Natural killer cell (primary cell): ENCODE measurements around the gene ZBTB40. TPM values are rescaled to one million over a fixed set of nuclear protein-coding genes. Genes with fewer than 3 reads are reported as not detected.

Experiments used
- ATAC-seq, 3 donors: fragments of 150-1000 bp in 2 of 3; fragments of 200-7000 bp in 1 of 3; cut with Tn5 transposase; 1 replicate in 1 of 3; 2 replicates in 2 of 3; pipeline ENCODE4 v1.10.0; 2021; ENCODE audit warnings: mild to moderate bottlenecking in 2 of 3, moderate library complexity in 2 of 3
- DNase-seq, 2 donors: peaks; one replicate each; pipeline versions ENCODE4 v3.0.0 to v3.0.0-alpha.2; 2013 to 2021; ENCODE audit warnings: mixed read lengths in 1 of 2
- H3K27ac ChIP-seq: one replicate; pipeline ENCODE4 v1.5.1; 2013; ENCODE audit warnings: mild to moderate bottlenecking, low read length
- H3K27me3 ChIP-seq: one replicate; pipeline ENCODE4 v1.6.1; 2013; ENCODE audit warnings: low read length; ENCODE audit not compliant: control insufficient read depth, insufficient read depth
- H3K36me3 ChIP-seq: one replicate; pipeline ENCODE4 v1.6.1; 2013; ENCODE audit warnings: low read length; ENCODE audit not compliant: control insufficient read depth, insufficient read depth
- H3K4me1 ChIP-seq: one replicate; pipeline ENCODE4 v1.6.1; 2013; ENCODE audit warnings: low read length; ENCODE audit not compliant: control insufficient read depth, insufficient read depth
- H3K4me3 ChIP-seq: one replicate; pipeline ENCODE4 v1.5.1; 2013; ENCODE audit warnings: low read length
- H3K9me3 ChIP-seq: one replicate; pipeline ENCODE4 v1.6.1; 2013; ENCODE audit warnings: low read length; ENCODE audit not compliant: control insufficient read depth, insufficient read depth
- H3K27ac Mint-ChIP-seq, 2 donors: one replicate each; pipeline ENCODE4 v1.8.0; 2022; ENCODE audit warnings: mild to moderate bottlenecking in 2 of 2, mixed read lengths in 2 of 2, moderate library complexity in 1 of 2
- H3K27me3 Mint-ChIP-seq, 2 donors: one replicate each; pipeline ENCODE4 v1.8.0; 2022; ENCODE audit warnings: low read depth in 2 of 2, mixed read lengths in 2 of 2
- H3K36me3 Mint-ChIP-seq: one replicate; pipeline ENCODE4 v1.8.0; 2022; ENCODE audit warnings: mixed read lengths
- H3K4me1 Mint-ChIP-seq, 2 donors: one replicate each; pipeline ENCODE4 v1.8.0; 2022; ENCODE audit warnings: mixed read lengths in 2 of 2
- H3K4me3 Mint-ChIP-seq: one replicate; pipeline ENCODE4 v1.8.0; 2022; ENCODE audit warnings: mild to moderate bottlenecking, moderate library complexity, mixed read lengths
- H3K9me3 Mint-ChIP-seq, 2 donors: one replicate each; pipeline ENCODE4 v1.8.0; 2022; ENCODE audit warnings: mixed read lengths in 2 of 2
- WGBS: methylation state at CpG from one replicate; pipeline ENCODE4 v1.1.7; 2013; ENCODE audit warnings: missing lambda C conversion rate; ENCODE audit not compliant: insufficient coverage; 5-methylcytosine and 5-hydroxymethylcytosine counted together
- intact Hi-C: fragments of 100-400 bp; cut with micrococcal nuclease; formaldehyde crosslinking; loops from one replicate; pipeline ENCODE4 v1.14.2; 2022
- total RNA-seq, 4 donors: library from RNA; stranded (reverse); fragments of 120-200 nt in 1 of 4; gene quantifications; one replicate each; pipeline versions ENCODE4 v1.2.3 to v1.2.4, GENCODE V29; 2013 to 2022
- TF ChIP-seq, protein P1 (sequence below): fragments of 200-600 bp; IDR thresholded peaks from one replicate; pipeline ENCODE4 v1.8.0; 2022; ENCODE audit warnings: antibody characterized with exemption

ZBTB40 gene
- total RNA-seq, 3 donors from 2014 or later (not counting 1 experiment from before 2014, with no cell fraction given): 32.9 to 37.6 (median 36.7) TPM

GRCh38 chr1:22410928-22411495, 40.6 kb upstream of the ZBTB40 start:
- H3K4me1 Mint-ChIP-seq: no peaks in the 10 kb centered on the region
- Histone ChIP-seq H3K27ac (no peak overlapping the region), H3K36me3 (no peaks in the 10 kb centered on the region), H3K9me3 (no peaks in the 10 kb centered on the region), H3K4me3 (no peak overlapping the region), H3K4me1 (no peaks in the 10 kb centered on the region), H3K27me3 (no peaks in the 10 kb centered on the region)
- H3K36me3 Mint-ChIP-seq: no peaks in the 10 kb centered on the region
- ATAC-seq: no peak
- no peak overlapping the region for H3K4me3 Mint-ChIP-seq
- TF ChIP-seq, protein P1, sequence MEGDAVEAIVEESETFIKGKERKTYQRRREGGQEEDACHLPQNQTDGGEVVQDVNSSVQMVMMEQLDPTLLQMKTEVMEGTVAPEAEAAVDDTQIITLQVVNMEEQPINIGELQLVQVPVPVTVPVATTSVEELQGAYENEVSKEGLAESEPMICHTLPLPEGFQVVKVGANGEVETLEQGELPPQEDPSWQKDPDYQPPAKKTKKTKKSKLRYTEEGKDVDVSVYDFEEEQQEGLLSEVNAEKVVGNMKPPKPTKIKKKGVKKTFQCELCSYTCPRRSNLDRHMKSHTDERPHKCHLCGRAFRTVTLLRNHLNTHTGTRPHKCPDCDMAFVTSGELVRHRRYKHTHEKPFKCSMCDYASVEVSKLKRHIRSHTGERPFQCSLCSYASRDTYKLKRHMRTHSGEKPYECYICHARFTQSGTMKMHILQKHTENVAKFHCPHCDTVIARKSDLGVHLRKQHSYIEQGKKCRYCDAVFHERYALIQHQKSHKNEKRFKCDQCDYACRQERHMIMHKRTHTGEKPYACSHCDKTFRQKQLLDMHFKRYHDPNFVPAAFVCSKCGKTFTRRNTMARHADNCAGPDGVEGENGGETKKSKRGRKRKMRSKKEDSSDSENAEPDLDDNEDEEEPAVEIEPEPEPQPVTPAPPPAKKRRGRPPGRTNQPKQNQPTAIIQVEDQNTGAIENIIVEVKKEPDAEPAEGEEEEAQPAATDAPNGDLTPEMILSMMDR: no peak
- H3K27ac Mint-ChIP-seq: no peak overlapping the region
- DNase-seq: no peak
- H3K27me3 Mint-ChIP-seq: peaks cover 8 to 10% of the 10 kb centered on the region in 2 donors
- intact Hi-C loops: loop anchor here (10.0 kb wide), 1 partner anchor 306 kb away; no protein-coding TSS in a partner anchor
- 93% methylated on average over 10 of the region's 10 CpGs for WGBS
- H3K9me3 Mint-ChIP-seq: no peaks in the 10 kb centered on the region

DNA sequence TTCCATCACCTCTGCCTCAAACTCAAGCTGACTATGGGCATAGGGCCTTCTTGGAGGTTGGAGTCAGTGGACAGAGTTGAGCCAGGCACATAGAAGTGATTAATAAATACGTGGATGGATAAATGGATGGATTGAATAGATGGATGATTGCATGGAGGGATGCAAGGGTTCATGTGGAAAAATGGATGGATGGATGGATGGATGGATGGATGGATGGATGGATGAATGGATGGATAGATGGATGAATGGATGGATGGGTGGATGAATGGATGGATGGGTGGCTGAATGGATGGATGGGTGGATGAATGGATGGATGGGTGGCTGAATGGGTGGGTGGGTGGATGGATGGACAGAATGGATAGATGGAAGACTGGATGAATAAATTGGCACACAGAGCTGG, 40.1 kb upstream of the ZBTB40 start:
- TF ChIP-seq, protein P1: no peak
- no peak overlapping the region for H3K4me3 Mint-ChIP-seq
- DNase-seq: no peak
- WGBS: 89% methylated on average over 1 of the region's 1 CpG
- no peak overlapping the region for H3K27ac Mint-ChIP-seq
- Histone ChIP-seq H3K27ac (no peak overlapping the region), H3K27me3 (no peaks in the 10 kb centered on the region), H3K9me3 (no peaks in the 10 kb centered on the region), H3K4me3 (no peak overlapping the region), H3K36me3 (no peaks in the 10 kb centered on the region), H3K4me1 (no peaks in the 10 kb centered on the region)
- H3K27me3 Mint-ChIP-seq: peaks cover 8 to 10% of the 10 kb centered on the region in 2 donors
- no peaks in the 10 kb centered on the region for H3K9me3 Mint-ChIP-seq
- intact Hi-C loops: loop anchor here (10.0 kb wide), 1 partner anchor 307 kb away; no protein-coding TSS in a partner anchor
- no peaks in the 10 kb centered on the region for H3K4me1 Mint-ChIP-seq
- H3K36me3 Mint-ChIP-seq: no peaks in the 10 kb centered on the region
- ATAC-seq: no peak

GRCh38 chr1:22412932-22413727, 38.5 kb upstream of the ZBTB40 start:
- peaks cover 2 to 11% of the 10 kb centered on the region in 2 donors for H3K27me3 Mint-ChIP-seq
- H3K27ac Mint-ChIP-seq: no peak overlapping the region
- WGBS: 75% methylated on average over 8 of the region's 8 CpGs
- no peak overlapping the region for H3K4me3 Mint-ChIP-seq
- Histone ChIP-seq H3K27ac (no peak overlapping the region), H3K4me3 (no peak overlapping the region), H3K27me3 (no peaks in the 10 kb centered on the region), H3K9me3 (no peaks in the 10 kb centered on the region), H3K4me1 (no peaks in the 10 kb centered on the region), H3K36me3 (no peaks in the 10 kb centered on the region)
- intact Hi-C loops: loop anchor here (10.0 kb wide), 1 partner anchor 308 kb away; no protein-coding TSS in a partner anchor
- DNase-seq (no peak), ATAC-seq (no peak)
- H3K4me1 Mint-ChIP-seq: no peaks in the 10 kb centered on the region
- H3K9me3 Mint-ChIP-seq: no peaks in the 10 kb centered on the region
- TF ChIP-seq, protein P1: no peak
- no peaks in the 10 kb centered on the region for H3K36me3 Mint-ChIP-seq
